NCI-H1105 (cell line): ENCODE measurements around the gene TRABD2A.
"Not testable (repeated sequence)": the region's sequence is repeated elsewhere in the genome, so short reads cannot be mapped to it uniquely, and the experiment has no call there.

Experiments
- DNase-seq: peaks from one replicate; lab custom pipeline; 2025; lab: John Stamatoyannopoulos, UW

The TRABD2A gene

GRCh38 chr2:84778911-84779690 is 101.8 kb downstream of the TRABD2A start:
- no peak for DNase-seq

GRCh38 chr2:84776011-84776410 is 104.9 kb downstream of the TRABD2A start:
- DNase-seq = no peak

- DNase-seq = not testable (repeated sequence)
Observed at GRCh38 chr2:84773562-84773961, 107.3 kb downstream of the TRABD2A start.
